Ectodermal cell (in vitro differentiated cells): ENCODE results near the gene RNF182.

ENCODE experiments used
- H3K27ac ChIP-seq: 2 replicates; pipeline ENCODE4 v1.7.0; 2013; ENCODE audit warnings: mild to moderate bottlenecking, low read depth, low read length; ENCODE audit not compliant: insufficient read depth, poor library complexity, severe bottlenecking
- H3K27me3 ChIP-seq: 2 replicates; pipeline ENCODE4 v1.7.0; 2013; ENCODE audit warnings: mild to moderate bottlenecking, low read length; ENCODE audit not compliant: insufficient read depth, control insufficient read depth, poor library complexity, severe bottlenecking
- H3K36me3 ChIP-seq: one replicate; pipeline ENCODE4 v1.7.0; 2013; ENCODE audit warnings: low read length; ENCODE audit not compliant: control insufficient read depth, insufficient read depth
- H3K4me1 ChIP-seq: one replicate; pipeline ENCODE4 v1.7.0; 2013; ENCODE audit warnings: low read length; ENCODE audit not compliant: control insufficient read depth, insufficient read depth
- H3K4me3 ChIP-seq: 2 replicates; pipeline ENCODE4 v1.7.0; 2013; ENCODE audit warnings: low read depth, low read length, control low read depth; ENCODE audit not compliant: insufficient read depth
- H3K9me3 ChIP-seq: 2 replicates; pipeline ENCODE4 v1.7.0; 2013; ENCODE audit warnings: mild to moderate bottlenecking, low read length, moderate library complexity; ENCODE audit not compliant: control insufficient read depth
- WGBS, 2 experiments: methylation state at CpG; one replicate each; pipeline ENCODE4 v1.1.7; 2013; ENCODE audit warnings: missing lambda C conversion rate in 2 of 2; 5-methylcytosine and 5-hydroxymethylcytosine counted together

The RNF182 gene

DNA sequence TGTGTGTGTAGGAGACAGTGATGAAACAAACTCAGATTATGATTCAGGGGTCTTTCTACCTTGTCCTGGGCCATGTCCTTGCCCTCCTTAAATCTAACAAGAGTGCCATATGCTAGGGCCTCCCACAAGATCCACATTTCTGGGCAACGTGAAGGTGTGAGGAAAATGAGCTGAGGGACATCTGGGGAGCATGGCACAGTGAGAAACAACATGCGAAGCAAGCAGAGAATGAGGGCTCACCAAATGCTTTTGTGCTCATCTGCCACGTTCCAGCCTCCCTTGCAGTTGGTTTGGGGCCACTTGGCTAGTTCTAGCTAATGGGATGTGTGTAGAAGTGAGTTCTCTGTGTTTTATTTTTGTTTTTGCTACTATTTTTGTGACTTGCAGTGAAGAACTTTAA lies 21.4 kb upstream of the RNF182 start:
- Histone ChIP-seq H3K4me3 (no peak overlapping the region), H3K9me3 (no peaks in the 10 kb centered on the region), H3K4me1 (no peaks in the 10 kb centered on the region), H3K27me3 (peaks cover 12% of the 10 kb centered on the region), H3K27ac (no peak overlapping the region), H3K36me3 (no peaks in the 10 kb centered on the region)
- WGBS, 2 experiments: 67 to 74% methylated on average over 3 of the region's 3 CpGs

DNA sequence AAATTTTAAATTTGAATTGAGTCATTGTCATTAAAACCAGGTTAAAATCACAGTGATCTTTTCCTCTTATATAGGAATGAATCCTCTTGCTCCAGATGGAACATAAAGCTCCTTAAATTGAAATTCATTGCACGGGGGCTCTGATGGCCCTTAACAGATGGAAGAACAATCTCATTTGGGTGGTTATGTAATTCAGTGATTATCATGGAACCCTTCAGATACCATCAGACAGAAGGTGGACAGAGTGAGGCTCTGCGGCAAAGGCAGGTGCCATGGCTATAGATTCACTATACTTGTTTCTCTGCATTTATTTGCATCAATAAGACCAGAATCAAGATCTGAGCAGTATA lies 17.8 kb upstream of the RNF182 start:
- 90 to 93% methylated on average over 2 of the region's 2 CpGs for WGBS, 2 experiments
- Histone ChIP-seq H3K27ac (no peak overlapping the region), H3K4me3 (no peak overlapping the region), H3K27me3 (peaks cover 17% of the 10 kb centered on the region), H3K36me3 (no peaks in the 10 kb centered on the region), H3K9me3 (no peaks in the 10 kb centered on the region), H3K4me1 (no peaks in the 10 kb centered on the region)

DNA sequence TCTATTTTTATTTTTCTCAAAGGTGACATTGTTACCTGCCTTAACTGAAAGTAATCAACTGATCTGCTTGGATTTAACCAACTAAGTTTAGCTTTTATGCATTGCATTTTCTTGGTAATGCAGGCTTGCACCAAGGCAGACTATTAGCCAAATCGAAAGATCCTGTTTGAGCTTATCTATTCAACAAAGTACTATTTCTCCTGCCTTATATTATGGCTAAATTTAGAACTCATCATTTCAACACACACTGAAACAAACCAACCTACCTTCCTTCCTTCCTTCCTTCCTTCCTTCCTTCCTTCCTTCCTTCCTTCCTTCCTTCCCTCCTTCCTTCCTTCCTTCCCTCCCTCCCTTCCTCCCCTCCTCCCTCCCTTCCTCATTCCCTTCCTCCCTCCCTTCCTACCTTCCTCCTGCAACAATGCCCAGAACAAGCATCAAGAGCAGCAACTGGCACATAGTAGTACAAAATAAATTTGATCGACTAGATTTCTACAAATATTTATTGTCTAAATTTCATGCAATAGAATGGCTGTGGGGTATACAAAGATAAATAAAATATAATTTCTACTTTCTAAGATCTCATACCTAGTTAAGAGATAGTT lies 17.0 kb upstream of the RNF182 start:
- Histone ChIP-seq H3K4me1 (no peaks in the 10 kb centered on the region), H3K36me3 (no peaks in the 10 kb centered on the region), H3K4me3 (no peak overlapping the region), H3K27me3 (peaks cover 17% of the 10 kb centered on the region), H3K9me3 (no peaks in the 10 kb centered on the region), H3K27ac (no peak overlapping the region)
- WGBS, 2 experiments: 71 to 81% methylated on average over 1 of the region's 2 CpGs

DNA sequence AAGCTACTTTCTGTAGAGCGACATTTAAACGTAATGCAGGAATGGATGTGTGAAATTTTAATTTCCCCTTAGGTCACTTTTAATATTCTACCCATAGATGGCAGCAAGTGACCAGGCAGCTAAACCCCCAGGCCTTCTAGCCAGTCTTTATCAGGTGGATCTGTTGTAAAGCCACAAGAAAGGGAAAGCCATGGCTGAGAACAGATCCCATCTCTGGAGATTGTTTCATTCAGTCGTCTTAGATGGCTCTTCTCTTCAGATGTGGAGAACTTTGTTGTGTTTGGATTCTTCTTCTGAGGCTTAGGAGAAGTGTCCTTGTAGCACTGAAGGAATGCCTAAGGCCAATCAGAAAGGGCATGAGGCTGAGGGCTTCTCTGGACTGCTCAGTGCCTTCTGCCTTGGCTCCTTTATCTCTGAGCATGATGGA lies 15.8 kb upstream of the RNF182 start:
- Histone ChIP-seq H3K4me1 (no peaks in the 10 kb centered on the region), H3K36me3 (no peaks in the 10 kb centered on the region), H3K27me3 (peaks cover 17% of the 10 kb centered on the region), H3K27ac (no peak overlapping the region), H3K9me3 (no peaks in the 10 kb centered on the region), H3K4me3 (no peak overlapping the region)
- 20 to 27% methylated on average over 3 of the region's 3 CpGs for WGBS, 2 experiments

DNA sequence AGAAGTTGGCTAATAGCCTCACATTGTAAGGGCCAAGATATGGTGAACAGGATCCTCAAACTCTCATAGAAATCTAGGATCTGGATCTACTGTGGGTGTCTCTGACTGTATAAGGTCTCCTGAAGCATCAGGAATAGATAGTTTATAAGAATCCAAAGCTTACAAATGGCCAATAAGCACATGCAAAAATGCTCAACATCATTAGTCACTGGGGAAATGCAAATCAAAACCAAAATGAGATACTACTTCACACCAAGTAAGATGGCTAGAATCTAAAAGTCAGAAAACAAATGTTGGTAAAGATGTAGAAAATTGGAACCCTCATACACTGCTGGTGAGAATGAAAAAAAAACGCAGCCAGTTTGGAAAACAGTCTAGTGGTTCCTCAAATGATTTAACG lies 14.3 kb upstream of the RNF182 start:
- Histone ChIP-seq H3K36me3 (no peaks in the 10 kb centered on the region), H3K27me3 (peaks cover 17% of the 10 kb centered on the region), H3K4me1 (peaks cover 12% of the 10 kb centered on the region), H3K4me3 (no peak overlapping the region), H3K9me3 (no peaks in the 10 kb centered on the region), H3K27ac (no peak overlapping the region)
- 93 to 100% methylated on average over 2 of the region's 2 CpGs for WGBS, 2 experiments

DNA sequence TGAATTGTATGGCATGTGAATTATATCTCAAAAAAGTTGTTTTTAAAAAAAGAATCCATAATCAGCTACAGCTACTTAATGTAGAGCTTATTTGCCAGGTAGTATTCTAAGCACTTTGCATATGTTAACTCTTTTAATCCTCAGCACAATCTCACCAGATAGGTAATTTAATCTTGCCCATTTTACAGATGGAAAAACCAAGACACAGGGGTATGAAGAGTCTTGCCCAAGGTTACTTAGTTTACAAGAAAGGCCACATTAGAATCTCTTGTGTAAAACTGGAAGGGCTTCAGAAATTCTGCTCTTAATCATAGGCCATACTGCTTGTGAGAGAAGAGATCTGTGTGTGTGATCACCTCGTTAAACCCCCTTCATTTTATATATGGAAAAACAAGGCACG lies 13.4 kb upstream of the RNF182 start:
- Histone ChIP-seq H3K27me3 (peaks cover 17% of the 10 kb centered on the region), H3K36me3 (no peaks in the 10 kb centered on the region), H3K4me1 (peaks cover 18% of the 10 kb centered on the region), H3K27ac (no peak overlapping the region), H3K4me3 (no peak overlapping the region), H3K9me3 (no peaks in the 10 kb centered on the region)
- WGBS, 2 experiments: 92 to 100% methylated on average over 2 of the region's 2 CpGs

DNA sequence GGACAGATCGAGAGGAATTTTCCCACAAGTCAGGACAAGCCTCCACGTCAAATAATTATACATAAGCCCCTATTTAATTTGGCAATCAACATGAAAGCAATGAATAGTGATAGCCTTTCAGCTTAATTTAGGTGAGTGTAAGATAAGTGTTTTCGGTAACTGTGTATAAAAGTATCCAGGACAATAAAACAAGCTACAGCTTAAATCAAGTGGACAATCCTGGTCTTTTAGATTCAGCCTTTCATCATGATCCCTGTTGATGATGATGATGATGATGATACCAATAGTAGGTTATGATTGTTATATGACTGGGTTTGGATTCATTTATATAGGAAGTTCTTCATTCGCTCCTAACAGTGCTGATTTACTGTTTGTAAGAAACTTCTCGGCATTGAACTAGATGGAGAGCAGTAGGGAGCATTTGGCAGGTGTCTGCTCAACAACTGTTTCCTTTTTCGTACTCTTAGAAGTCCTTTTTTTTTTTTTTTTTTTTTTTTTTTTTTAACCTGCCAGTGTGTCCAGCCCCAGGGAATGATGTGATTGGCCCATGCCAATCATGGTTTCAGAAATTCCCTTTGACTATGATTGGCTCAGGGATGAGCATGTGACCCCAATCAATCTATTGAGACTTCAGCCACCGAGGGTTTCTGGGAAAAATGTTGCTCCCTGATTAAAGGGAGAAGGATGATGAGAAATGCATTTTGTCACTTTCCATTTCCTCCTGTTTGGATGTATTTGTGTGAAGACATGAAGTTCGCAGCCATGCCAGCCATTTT lies 11.3 kb upstream of the RNF182 start:
- Histone ChIP-seq H3K4me3 (no peak overlapping the region), H3K4me1 (peaks cover 18% of the 10 kb centered on the region), H3K27me3 (peaks cover 4% of the 10 kb centered on the region), H3K9me3 (no peaks in the 10 kb centered on the region), H3K36me3 (no peaks in the 10 kb centered on the region), H3K27ac (no peak overlapping the region)
- 97% methylated on average over 6 to 8 of the region's 8 CpGs for WGBS, 2 experiments

DNA sequence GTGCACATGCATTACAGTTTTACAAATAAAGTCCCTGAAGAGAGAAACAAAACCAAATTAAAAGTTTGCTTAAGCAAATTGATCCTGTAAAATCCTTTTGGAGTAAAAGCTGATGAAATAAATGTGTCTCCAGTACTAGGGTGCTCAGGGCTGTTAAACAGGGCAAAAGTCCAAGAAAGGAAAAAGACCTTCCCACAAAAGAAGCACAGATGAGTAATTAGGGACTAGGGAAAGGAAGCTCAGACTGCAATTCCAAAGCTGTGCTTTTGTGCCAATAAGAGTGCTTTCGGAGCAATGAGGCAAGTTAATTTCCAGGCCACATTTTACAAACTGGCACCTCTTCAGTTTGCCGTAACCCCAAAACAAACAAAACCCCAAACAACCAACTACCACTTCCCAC lies 10.4 kb upstream of the RNF182 start:
- H3K27me3 ChIP-seq: no peaks in the 10 kb centered on the region
- WGBS, 2 experiments: 55 to 57% methylated on average over 2 of the region's 2 CpGs

DNA sequence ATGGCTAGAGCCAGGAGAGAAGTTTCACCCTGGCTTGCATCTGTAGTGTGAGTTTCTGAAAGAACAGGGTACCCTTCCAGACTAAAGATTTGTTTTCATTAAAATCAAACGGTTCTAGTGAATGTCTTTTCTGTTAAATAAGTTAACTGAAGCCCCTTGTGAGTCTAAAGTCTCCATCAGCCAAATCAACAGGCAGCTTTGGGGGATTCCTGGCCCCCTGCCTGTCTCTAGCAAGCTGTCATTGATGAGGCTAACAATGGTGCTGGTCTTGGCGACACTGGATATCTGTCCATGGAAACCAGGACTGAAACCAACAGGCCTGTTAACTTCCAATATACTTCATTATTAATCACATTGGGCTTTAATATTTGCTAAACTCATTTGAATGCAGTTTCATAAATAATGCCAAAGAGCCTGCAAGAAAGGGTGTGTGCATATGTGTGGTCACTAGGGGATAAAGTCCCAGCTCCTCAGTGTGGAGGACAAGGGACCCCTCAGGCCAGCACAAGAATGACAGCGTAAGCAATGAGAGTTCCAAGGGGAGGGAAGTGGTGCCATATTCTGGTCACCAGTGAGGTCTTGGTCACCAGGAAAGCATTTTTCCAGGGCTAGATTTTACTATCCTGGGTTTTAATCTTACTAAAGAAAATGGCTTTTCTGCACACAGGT lies 9.1 kb upstream of the RNF182 start:
- peaks cover 18% of the 10 kb centered on the region for H3K4me1 ChIP-seq

More for the DNA sequence above, 10.4 kb upstream of the RNF182 start:
- Histone ChIP-seq H3K27ac (no peak overlapping the region), H3K4me1 (peaks cover 18% of the 10 kb centered on the region), H3K36me3 (no peaks in the 10 kb centered on the region), H3K4me3 (no peak overlapping the region), H3K9me3 (no peaks in the 10 kb centered on the region)

DNA sequence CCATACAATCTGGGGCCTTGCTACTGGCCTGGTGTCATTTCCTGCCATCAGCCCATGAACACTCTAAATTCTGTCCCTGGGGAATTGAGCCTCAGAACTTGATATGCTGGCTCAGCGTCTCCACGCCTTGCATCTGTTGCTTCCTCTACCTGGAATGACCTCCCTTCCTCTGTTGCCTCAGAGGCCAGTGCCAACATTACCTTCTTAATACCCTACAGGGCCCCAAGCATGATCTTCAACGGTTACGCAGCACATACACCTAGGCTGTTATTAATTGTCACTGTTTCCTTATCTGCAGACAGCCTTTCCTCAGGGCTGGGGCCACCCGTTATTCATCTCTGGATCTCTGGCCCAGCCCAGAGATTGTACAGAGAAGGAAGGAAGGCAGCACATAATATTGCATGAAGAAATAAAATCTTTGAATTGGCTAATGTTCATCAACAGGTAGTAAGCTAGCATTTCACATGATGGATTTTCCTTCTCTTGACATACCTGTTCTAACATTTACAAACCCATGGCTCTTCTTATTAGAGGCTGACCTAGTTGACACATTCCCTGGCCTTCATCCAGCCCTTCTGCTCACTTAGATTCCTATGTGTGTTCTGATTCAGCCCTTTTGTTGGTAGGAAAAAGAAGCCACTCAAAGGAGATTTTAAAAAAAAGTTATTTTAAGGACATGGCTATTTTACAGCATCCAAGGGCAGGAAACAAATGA lies 8.4 kb upstream of the RNF182 start:
- Histone ChIP-seq H3K36me3 (no peaks in the 10 kb centered on the region), H3K27ac (no peak overlapping the region), H3K9me3 (no peaks in the 10 kb centered on the region), H3K4me3 (no peak overlapping the region), H3K27me3 (no peaks in the 10 kb centered on the region), H3K4me1 (peaks cover 18% of the 10 kb centered on the region)
- WGBS, 2 experiments: 93 to 95% methylated on average over 5 of the region's 5 CpGs

More for the DNA sequence above, 9.1 kb upstream of the RNF182 start:
- H3K36me3 ChIP-seq: no peaks in the 10 kb centered on the region
- no peak overlapping the region for H3K4me3 ChIP-seq
- no peaks in the 10 kb centered on the region for H3K27me3 ChIP-seq
- H3K27ac ChIP-seq: no peak overlapping the region
- no peaks in the 10 kb centered on the region for H3K9me3 ChIP-seq
- 41 to 52% methylated on average over 3 of the region's 3 CpGs for WGBS, 2 experiments
